ENCODE measurements around the gene CACNA1F. TPM values are rescaled to one million over a fixed set of nuclear protein-coding genes. Genes with fewer than 3 reads are reported as not detected.

The CACNA1F gene
- total RNA-seq, 1 experiment from 2014 or later, result not detected

DNA sequence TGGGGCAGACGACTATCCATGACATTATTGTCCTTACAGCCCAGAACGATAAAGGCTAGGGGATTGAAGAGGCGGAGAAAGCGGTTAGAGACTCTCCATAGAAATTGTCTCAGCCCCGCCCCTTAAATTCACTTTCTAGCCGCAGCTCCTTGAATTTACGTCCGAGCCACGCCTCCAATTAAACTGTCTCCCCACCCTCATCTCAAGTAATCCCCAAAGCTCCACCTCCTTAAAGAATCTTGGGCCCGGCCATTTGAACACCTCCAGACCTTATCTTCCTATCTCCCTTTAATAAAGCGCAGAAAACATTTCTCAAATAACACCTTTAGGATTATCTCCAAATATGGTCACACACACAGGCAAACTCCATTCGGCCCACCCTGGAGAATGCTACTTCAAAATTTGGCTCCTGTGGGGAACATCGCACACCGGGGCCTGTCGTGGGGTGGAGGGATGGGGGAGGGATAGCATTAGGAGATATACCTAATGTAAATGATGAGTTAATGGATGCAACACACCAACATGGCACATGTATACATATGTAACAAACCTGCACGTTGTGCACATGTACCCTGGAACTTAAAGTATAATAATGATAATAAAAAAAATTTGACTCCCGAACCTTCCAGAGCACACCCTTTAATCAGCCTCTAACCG lies 77.8 kb downstream of the CACNA1F start:
- DNase-seq (ENCODE audit: low read depth), result peak; percentile 80

Other genes starting within 250 kb of the CACNA1F start
- gene GRIPAP1, start 231.1 kb downstream of the CACNA1F start, total RNA-seq (2014; rRNA removed; shearing (Covaris generic)), result 11.9 and 13.9 TPM in 2 replicates
- 52.6 and 65.8 TPM in 2 replicates for gene TFE3, start 190.0 kb downstream of the CACNA1F start, total RNA-seq (2014; rRNA removed; shearing (Covaris generic))
- 0.14 TPM in 1 of 2 replicates, not detected in the other for gene CCDC120, start 174.3 kb downstream of the CACNA1F start, total RNA-seq (2014; rRNA removed; shearing (Covaris generic))
- gene PRAF2, start 159.3 kb downstream of the CACNA1F start, total RNA-seq (2014; rRNA removed; shearing (Covaris generic)), result 8.6 and 22.1 TPM in 2 replicates
- 40.7 and 45.2 TPM in 2 replicates for gene WDR45, start 153.5 kb downstream of the CACNA1F start, total RNA-seq (2014; rRNA removed; shearing (Covaris generic))
- 27.6 and 30.2 TPM in 2 replicates for gene GPKOW, start 109.6 kb downstream of the CACNA1F start, total RNA-seq (2014; rRNA removed; shearing (Covaris generic))
- gene MAGIX, start 70.6 kb downstream of the CACNA1F start, total RNA-seq (2014; rRNA removed; shearing (Covaris generic)), result 0.13 TPM in 1 of 2 replicates, not detected in the other
- gene PLP2, start 61.4 kb downstream of the CACNA1F start, total RNA-seq (2014; rRNA removed; shearing (Covaris generic)), result 126 and 199 TPM in 2 replicates
- 4.3 and 5.6 TPM in 2 replicates for gene PRICKLE3, start 47.0 kb downstream of the CACNA1F start, total RNA-seq (2014; rRNA removed; shearing (Covaris generic))
- 0.23 and 0.70 TPM in 2 replicates for gene SYP, start 33.1 kb downstream of the CACNA1F start, total RNA-seq (2014; rRNA removed; shearing (Covaris generic))
- 9.8 and 13.1 TPM in 2 replicates for gene CCDC22, start 2.1 kb upstream of the CACNA1F start, total RNA-seq (2014; rRNA removed; shearing (Covaris generic))
- not detected in 2 replicates for gene FOXP3, start 31.4 kb upstream of the CACNA1F start, total RNA-seq (2014; rRNA removed; shearing (Covaris generic))
- gene PPP1R3F, start 36.5 kb upstream of the CACNA1F start, total RNA-seq (2014; rRNA removed; shearing (Covaris generic)), result 0.30 and 0.53 TPM in 2 replicates
- gene GAGE10, start 70.3 kb upstream of the CACNA1F start, total RNA-seq (2014; rRNA removed; shearing (Covaris generic)), result not detected in 2 replicates
- 0.69 TPM in 1 of 2 replicates, not detected in the other for gene GAGE12J, start 88.7 kb upstream of the CACNA1F start, total RNA-seq (2014; rRNA removed; shearing (Covaris generic))
- gene GAGE13, start 98.2 kb upstream of the CACNA1F start, total RNA-seq (2014; rRNA removed; shearing (Covaris generic)), result 9.9 TPM in 1 of 2 replicates, not detected in the other

Measured in HT1080 (cell line).